GM19035 (cell line): Measurements from ENCODE around the gene ACOD1.
A peak's percentile ranks its signal among the peaks of the same experiment; 100 is the strongest.

Source experiments
- ATAC-seq: cut with Tn5 transposase; IDR thresholded peaks from one replicate; pipeline ENCODE4 v1.9.1; 2021; ENCODE audit not compliant: unreplicated experiment

Gene ACOD1

GRCh38 chr13:76983676-76984075 lies 35.4 kb downstream of the ACOD1 start:
- ATAC-seq, result no peak

- peak; percentile 61 for ATAC-seq
Observed at GRCh38 chr13:76991432-76991795, 43.1 kb downstream of the ACOD1 start.

GRCh38 chr13:76991796-76992547 lies 43.7 kb downstream of the ACOD1 start, which contains the start of gene CLN5:
Gene CLN5, plus strand, starts transcription at chr13:76992081. Its CDS starts 18 bp downstream, at chr13:76992099.
- ATAC-seq, result peak; percentile 93

- peak; percentile 5 for ATAC-seq
Observed at GRCh38 chr13:76992548-76993001, 44.3 kb downstream of the ACOD1 start.

- ATAC-seq, result no peak
Observed at GRCh38 chr13:76993021-76993420, 44.7 kb downstream of the ACOD1 start.

GRCh38 chr13:76993473-76993872 lies 45.2 kb downstream of the ACOD1 start:
- ATAC-seq, result no peak

GRCh38 chr13:76994281-76994680 lies 46.0 kb downstream of the ACOD1 start:
- no peak for ATAC-seq

GRCh38 chr13:77000475-77000874 lies 52.2 kb downstream of the ACOD1 start:
- no peak for ATAC-seq

- no peak for ATAC-seq
Observed at GRCh38 chr13:77001540-77001939, 53.2 kb downstream of the ACOD1 start.

GRCh38 chr13:77001963-77002587 lies 53.8 kb downstream of the ACOD1 start:
- no peak for ATAC-seq

- ATAC-seq, result no peak
Observed at GRCh38 chr13:77002590-77003190, 54.4 kb downstream of the ACOD1 start.
